SU-DHL-6 (cell line): ENCODE measurements around the gene LIN52.

Source experiments
- EZH2phosphoT487 ChIP-seq: fragments of 200-600 bp; sonication (generic), shearing (Covaris generic); conservative IDR thresholded peaks from 2 replicates; pipeline ENCODE4 v1.6.1; 2018; ENCODE audit warnings: mild to moderate bottlenecking, antibody characterized with exemption, low read length, moderate library complexity, mixed read lengths
- TF ChIP-seq, protein P1 (sequence below): fragments of 200-600 bp; sonication (generic); IDR thresholded peaks from one replicate; pipeline ENCODE4 v1.5.1; 2017; ENCODE audit warnings: antibody characterized with exemption, mild to moderate bottlenecking, low read length, moderate library complexity; ENCODE audit not compliant: insufficient read depth, poor library complexity, severe bottlenecking

- TF ChIP-seq, protein P1, sequence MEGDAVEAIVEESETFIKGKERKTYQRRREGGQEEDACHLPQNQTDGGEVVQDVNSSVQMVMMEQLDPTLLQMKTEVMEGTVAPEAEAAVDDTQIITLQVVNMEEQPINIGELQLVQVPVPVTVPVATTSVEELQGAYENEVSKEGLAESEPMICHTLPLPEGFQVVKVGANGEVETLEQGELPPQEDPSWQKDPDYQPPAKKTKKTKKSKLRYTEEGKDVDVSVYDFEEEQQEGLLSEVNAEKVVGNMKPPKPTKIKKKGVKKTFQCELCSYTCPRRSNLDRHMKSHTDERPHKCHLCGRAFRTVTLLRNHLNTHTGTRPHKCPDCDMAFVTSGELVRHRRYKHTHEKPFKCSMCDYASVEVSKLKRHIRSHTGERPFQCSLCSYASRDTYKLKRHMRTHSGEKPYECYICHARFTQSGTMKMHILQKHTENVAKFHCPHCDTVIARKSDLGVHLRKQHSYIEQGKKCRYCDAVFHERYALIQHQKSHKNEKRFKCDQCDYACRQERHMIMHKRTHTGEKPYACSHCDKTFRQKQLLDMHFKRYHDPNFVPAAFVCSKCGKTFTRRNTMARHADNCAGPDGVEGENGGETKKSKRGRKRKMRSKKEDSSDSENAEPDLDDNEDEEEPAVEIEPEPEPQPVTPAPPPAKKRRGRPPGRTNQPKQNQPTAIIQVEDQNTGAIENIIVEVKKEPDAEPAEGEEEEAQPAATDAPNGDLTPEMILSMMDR, result no peak
- TF ChIP-seq EZH2phosphoT487, result no peak
Measured at GRCh38 chr14:74219277-74220205, 134.8 kb downstream of the LIN52 start.
